ENCODE results near the gene ATP6V1G1. TPM values are rescaled to one million over a fixed set of nuclear protein-coding genes. Genes with fewer than 3 reads are reported as not detected.
A peak's percentile ranks its signal among the peaks of the same experiment; 100 is the strongest.

Gene ATP6V1G1
- total RNA-seq, 1 donor from 2014 or later, result 107 TPM

DNA sequence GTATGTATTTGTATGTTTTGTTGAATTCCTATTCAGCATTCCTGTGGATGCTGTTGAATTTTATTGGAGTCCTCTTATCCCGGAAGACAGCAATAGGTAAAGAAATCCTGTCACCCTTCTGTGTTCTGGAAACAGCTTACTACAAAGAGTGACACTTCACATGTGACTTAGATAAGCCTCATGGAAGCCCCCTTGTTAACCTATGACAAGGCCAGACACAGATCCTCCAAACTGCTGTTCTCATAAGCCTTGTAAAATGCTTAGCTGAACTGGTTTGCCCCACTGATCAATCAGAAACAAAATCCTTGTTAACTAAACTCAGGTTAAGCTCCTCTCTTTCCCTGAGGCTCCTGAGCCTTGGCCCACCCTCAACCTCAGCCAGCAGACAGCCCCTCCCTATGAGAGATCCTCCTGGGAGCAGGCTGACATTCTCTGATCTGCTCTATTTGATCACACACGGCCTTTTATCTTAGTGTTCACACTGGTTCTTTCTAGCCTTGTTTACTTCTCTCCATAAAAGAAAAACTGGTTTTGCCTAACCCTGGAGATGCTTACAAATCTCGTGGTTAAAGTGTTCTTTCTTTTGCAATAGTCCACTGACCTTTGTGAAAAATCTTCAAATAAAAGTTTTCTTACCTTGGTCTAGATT lies 29.4 kb upstream of the ATP6V1G1 start:
- no peaks in the 10 kb centered on the region for H3K36me3 Mint-ChIP-seq
- TF ChIP-seq CTCF (IDR thresholded peaks at IDR 0.05; ENCODE audit: unreplicated experiment), result no peak
- no peak for DNase-seq (ENCODE audit: low spot score in 2 of 2, unreplicated experiment in 2 of 2)
- H3K27me3 Mint-ChIP-seq (ENCODE audit: low read depth), result no peaks in the 10 kb centered on the region
- H3K9me3 Mint-ChIP-seq, result no peaks in the 10 kb centered on the region
- no peak overlapping the region for H3K4me3 Mint-ChIP-seq
- peak overlapping the region; percentile 94 for H3K27ac Mint-ChIP-seq
- peaks cover 20% of the 10 kb centered on the region for H3K4me1 Mint-ChIP-seq

- TF ChIP-seq CTCF (IDR thresholded peaks at IDR 0.05; ENCODE audit: unreplicated experiment), result no peak
- Mint-ChIP-seq H3K27me3 (ENCODE audit: low read depth) (no peaks in the 10 kb centered on the region), H3K36me3 (no peaks in the 10 kb centered on the region), H3K4me3 (no peak overlapping the region), H3K9me3 (no peaks in the 10 kb centered on the region), H3K4me1 (peaks cover 20% of the 10 kb centered on the region), H3K27ac (peak overlapping the region; percentile 6)
- DNase-seq (ENCODE audit: low spot score in 2 of 2, unreplicated experiment in 2 of 2), result no peak
Measured at GRCh38 chr9:114559830-114560513, 27.6 kb upstream of the ATP6V1G1 start.

GRCh38 chr9:114560956-114561355 lies 26.6 kb upstream of the ATP6V1G1 start:
- DNase-seq (ENCODE audit: low spot score in 2 of 2, unreplicated experiment in 2 of 2), result no peak

GRCh38 chr9:114561771-114562170 lies 25.8 kb upstream of the ATP6V1G1 start:
- Mint-ChIP-seq H3K4me3 (no peak overlapping the region), H3K36me3 (no peaks in the 10 kb centered on the region)

More at GRCh38 chr9:114560956-114561355, 26.6 kb upstream of the ATP6V1G1 start:
- H3K9me3 Mint-ChIP-seq, result no peaks in the 10 kb centered on the region
- H3K27ac Mint-ChIP-seq, result no peak overlapping the region
- no peaks in the 10 kb centered on the region for H3K27me3 Mint-ChIP-seq (ENCODE audit: low read depth)
- H3K4me1 Mint-ChIP-seq, result peaks cover 20% of the 10 kb centered on the region
- no peak for TF ChIP-seq CTCF (IDR thresholded peaks at IDR 0.05; ENCODE audit: unreplicated experiment)
- H3K4me3 Mint-ChIP-seq, result no peak overlapping the region
- H3K36me3 Mint-ChIP-seq, result no peaks in the 10 kb centered on the region

GRCh38 chr9:114565204-114565603 lies 22.4 kb upstream of the ATP6V1G1 start:
- H3K36me3 Mint-ChIP-seq, result no peaks in the 10 kb centered on the region
- H3K4me1 Mint-ChIP-seq, result peaks cover 7% of the 10 kb centered on the region
- TF ChIP-seq CTCF (IDR thresholded peaks at IDR 0.05; ENCODE audit: unreplicated experiment), result no peak
- no peak overlapping the region for H3K4me3 Mint-ChIP-seq
- DNase-seq (ENCODE audit: low spot score in 2 of 2, unreplicated experiment in 2 of 2), result no peak
- no peak overlapping the region for H3K27ac Mint-ChIP-seq
- no peaks in the 10 kb centered on the region for H3K27me3 Mint-ChIP-seq (ENCODE audit: low read depth)
- H3K9me3 Mint-ChIP-seq, result no peaks in the 10 kb centered on the region

More at GRCh38 chr9:114561771-114562170, 25.8 kb upstream of the ATP6V1G1 start:
- H3K27me3 Mint-ChIP-seq (ENCODE audit: low read depth), result no peaks in the 10 kb centered on the region
- no peak overlapping the region for H3K27ac Mint-ChIP-seq
- no peaks in the 10 kb centered on the region for H3K9me3 Mint-ChIP-seq
- peaks cover 20% of the 10 kb centered on the region for H3K4me1 Mint-ChIP-seq
- no peak for TF ChIP-seq CTCF (IDR thresholded peaks at IDR 0.05; ENCODE audit: unreplicated experiment)
- DNase-seq (ENCODE audit: low spot score in 2 of 2, unreplicated experiment in 2 of 2), result no peak

All from mesothelial cell of epicardium (in vitro differentiated cells).